ENCODE measurements around the gene AKNA. TPM values are rescaled to one million over a fixed set of nuclear protein-coding genes. Genes with fewer than 3 reads are reported as not detected.
"Not testable (repeated sequence)": the region's sequence is repeated elsewhere in the genome, so short reads cannot be mapped to it uniquely, and the experiment has no call there.

Gene AKNA
- total RNA-seq, 1 donor from 2014 or later = 16.0 TPM

DNA sequence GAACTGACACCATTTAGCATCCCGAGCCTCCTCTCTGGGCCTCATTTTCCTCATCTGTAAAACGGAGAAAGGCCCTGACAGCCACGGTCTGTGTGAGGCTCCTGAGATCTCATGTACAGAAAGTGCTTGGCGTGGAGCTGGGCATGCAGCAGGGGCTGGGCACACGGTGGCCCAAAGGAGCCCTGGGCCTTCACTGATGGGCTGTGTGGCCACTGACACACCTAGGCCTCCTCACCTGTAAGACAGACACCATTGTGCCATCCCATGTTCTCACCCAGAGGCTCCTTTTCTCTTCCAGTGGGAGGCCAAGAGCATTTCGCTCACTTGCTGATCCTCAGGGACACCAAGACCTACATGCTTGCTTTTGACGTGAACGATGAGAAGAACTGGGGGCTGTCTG is 63.3 kb downstream of the AKNA start:
- FAIRE-seq (no peak), DNase-seq (ENCODE audit: low read depth) (no peak)
- no peaks in the 10 kb centered on the region for H3K27me3 ChIP-seq (ENCODE audit: insufficient read depth, low read length)

DNA sequence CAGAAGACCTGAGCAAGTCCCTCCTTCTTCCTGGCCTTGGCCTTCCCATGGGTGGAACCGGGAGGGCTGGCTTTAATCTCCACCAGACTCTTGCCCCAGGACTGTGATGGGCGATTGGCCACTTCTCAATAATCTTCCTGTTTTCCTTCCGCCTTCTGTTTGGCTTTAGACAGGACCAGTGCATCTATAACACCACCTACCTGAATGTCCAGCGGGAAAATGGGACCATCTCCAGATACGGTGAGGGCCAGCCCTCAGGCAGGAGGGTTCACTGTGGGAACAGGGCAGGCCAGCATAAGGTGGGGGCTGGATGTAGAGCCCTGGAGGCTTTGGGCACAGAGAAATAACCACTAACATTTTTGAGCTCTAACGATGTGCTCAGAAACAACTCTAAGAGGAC is 63.9 kb downstream of the AKNA start:
- peak; percentile 49 for FAIRE-seq
- not testable (repeated sequence) for H3K9ac ChIP-seq (ENCODE audit: low read length); H3K9me3 Mint-ChIP-seq (ENCODE audit: unreplicated experiment)

More for the DNA sequence above, 63.3 kb downstream of the AKNA start:
- Histone ChIP-seq H4K20me1 (ENCODE audit: insufficient read depth, low read length) (no peaks in the 10 kb centered on the region), H3K36me3 (ENCODE audit: insufficient read depth, low read length) (no peaks in the 10 kb centered on the region), H2AFZ (ENCODE audit: low read depth, low read length) (no peak overlapping the region), H3K4me1 (ENCODE audit: insufficient read depth, low read length) (no peaks in the 10 kb centered on the region), H3K4me2 (ENCODE audit: low read length) (no peak overlapping the region), H3K4me3 (ENCODE audit: insufficient read depth, low read depth, low read length) (no peak overlapping the region), H3K9me3 (ENCODE audit: insufficient read depth, low read depth, low read length) (no peaks in the 10 kb centered on the region), H3K79me2 (ENCODE audit: insufficient read depth, low read length) (no peaks in the 10 kb centered on the region), H3K9ac (ENCODE audit: low read length) (no peak overlapping the region), H3K27ac (ENCODE audit: low read depth, low read length) (no peak overlapping the region)
- no peak overlapping the region for H3K4me3 Mint-ChIP-seq (ENCODE audit: unreplicated experiment)
- no peaks in the 10 kb centered on the region for H3K9me3 Mint-ChIP-seq (ENCODE audit: unreplicated experiment)
- no peak overlapping the region for H3K27ac Mint-ChIP-seq (ENCODE audit: unreplicated experiment)
- no peak for TF ChIP-seq EZH2 (IDR thresholded peaks at IDR 0.05; ENCODE audit: insufficient read depth, low read length)
- TF ChIP-seq, protein P1, sequence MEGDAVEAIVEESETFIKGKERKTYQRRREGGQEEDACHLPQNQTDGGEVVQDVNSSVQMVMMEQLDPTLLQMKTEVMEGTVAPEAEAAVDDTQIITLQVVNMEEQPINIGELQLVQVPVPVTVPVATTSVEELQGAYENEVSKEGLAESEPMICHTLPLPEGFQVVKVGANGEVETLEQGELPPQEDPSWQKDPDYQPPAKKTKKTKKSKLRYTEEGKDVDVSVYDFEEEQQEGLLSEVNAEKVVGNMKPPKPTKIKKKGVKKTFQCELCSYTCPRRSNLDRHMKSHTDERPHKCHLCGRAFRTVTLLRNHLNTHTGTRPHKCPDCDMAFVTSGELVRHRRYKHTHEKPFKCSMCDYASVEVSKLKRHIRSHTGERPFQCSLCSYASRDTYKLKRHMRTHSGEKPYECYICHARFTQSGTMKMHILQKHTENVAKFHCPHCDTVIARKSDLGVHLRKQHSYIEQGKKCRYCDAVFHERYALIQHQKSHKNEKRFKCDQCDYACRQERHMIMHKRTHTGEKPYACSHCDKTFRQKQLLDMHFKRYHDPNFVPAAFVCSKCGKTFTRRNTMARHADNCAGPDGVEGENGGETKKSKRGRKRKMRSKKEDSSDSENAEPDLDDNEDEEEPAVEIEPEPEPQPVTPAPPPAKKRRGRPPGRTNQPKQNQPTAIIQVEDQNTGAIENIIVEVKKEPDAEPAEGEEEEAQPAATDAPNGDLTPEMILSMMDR (IDR thresholded peaks at IDR 0.05; ENCODE audit: insufficient read depth, low read depth, low read length) = no peak
- H3K4me1 Mint-ChIP-seq (ENCODE audit: low read depth, unreplicated experiment) = no peaks in the 10 kb centered on the region
- H3K36me3 Mint-ChIP-seq (ENCODE audit: low read depth, unreplicated experiment) = no peaks in the 10 kb centered on the region
- peaks cover 2% of the 10 kb centered on the region for H3K27me3 Mint-ChIP-seq (ENCODE audit: low read depth, unreplicated experiment)

DNA sequence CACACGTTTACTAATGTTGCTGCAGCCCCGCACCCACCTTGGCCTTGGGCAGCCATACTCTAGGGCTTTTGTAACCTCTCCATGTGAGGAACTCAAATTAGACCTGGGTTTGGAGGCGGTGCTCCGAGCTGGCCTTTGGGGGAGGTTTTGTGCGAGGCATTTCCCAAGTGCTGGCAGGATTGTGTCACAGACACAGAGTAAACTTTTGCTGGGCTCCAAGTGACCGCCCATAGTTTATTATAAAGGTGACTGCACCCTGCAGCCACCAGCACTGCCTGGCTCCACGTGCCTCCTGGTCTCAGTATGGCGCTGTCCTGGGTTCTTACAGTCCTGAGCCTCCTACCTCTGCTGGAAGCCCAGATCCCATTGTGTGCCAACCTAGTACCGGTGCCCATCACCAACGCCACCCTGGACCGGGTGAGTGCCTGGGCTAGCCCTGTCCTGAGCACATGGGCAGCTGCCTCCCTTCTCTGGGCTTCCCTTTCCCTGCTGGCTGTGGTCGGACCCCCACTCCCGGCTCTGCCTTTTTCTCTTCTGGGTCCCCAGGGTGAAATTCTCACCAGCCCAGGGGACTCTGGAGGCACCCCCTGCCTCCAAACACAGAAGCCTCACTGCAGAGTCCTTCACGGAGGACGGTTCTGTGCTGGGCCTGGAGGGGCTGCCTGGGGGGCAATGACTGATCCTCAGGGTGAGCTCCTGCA is 64.8 kb downstream of the AKNA start, which contains the start of gene ORM1:
ORM1 (plus strand) TSS at position 268 of the 701 bp plus-strand sequence; CDS start at position 304, 36 bp downstream.
- not testable (repeated sequence) for H3K79me2 ChIP-seq (ENCODE audit: insufficient read depth, low read length)

More for the DNA sequence above, 63.9 kb downstream of the AKNA start:
- H3K4me1 Mint-ChIP-seq (ENCODE audit: low read depth, unreplicated experiment); H3K4me1 ChIP-seq (ENCODE audit: insufficient read depth, low read length); H4K20me1 ChIP-seq (ENCODE audit: insufficient read depth, low read length); H3K27me3 ChIP-seq (ENCODE audit: insufficient read depth, low read length); H3K27me3 Mint-ChIP-seq (ENCODE audit: low read depth, unreplicated experiment); H3K4me2 ChIP-seq (ENCODE audit: low read length); H3K36me3 Mint-ChIP-seq (ENCODE audit: low read depth, unreplicated experiment); H3K36me3 ChIP-seq (ENCODE audit: insufficient read depth, low read length); H3K27ac Mint-ChIP-seq (ENCODE audit: unreplicated experiment); DNase-seq (ENCODE audit: low read depth); H3K4me3 ChIP-seq (ENCODE audit: insufficient read depth, low read depth, low read length); H2AFZ ChIP-seq (ENCODE audit: low read depth, low read length); H3K27ac ChIP-seq (ENCODE audit: low read depth, low read length); H3K4me3 Mint-ChIP-seq (ENCODE audit: unreplicated experiment); H3K79me2 ChIP-seq (ENCODE audit: insufficient read depth, low read length); H3K9me3 ChIP-seq (ENCODE audit: insufficient read depth, low read depth, low read length): not testable (repeated sequence)

DNA sequence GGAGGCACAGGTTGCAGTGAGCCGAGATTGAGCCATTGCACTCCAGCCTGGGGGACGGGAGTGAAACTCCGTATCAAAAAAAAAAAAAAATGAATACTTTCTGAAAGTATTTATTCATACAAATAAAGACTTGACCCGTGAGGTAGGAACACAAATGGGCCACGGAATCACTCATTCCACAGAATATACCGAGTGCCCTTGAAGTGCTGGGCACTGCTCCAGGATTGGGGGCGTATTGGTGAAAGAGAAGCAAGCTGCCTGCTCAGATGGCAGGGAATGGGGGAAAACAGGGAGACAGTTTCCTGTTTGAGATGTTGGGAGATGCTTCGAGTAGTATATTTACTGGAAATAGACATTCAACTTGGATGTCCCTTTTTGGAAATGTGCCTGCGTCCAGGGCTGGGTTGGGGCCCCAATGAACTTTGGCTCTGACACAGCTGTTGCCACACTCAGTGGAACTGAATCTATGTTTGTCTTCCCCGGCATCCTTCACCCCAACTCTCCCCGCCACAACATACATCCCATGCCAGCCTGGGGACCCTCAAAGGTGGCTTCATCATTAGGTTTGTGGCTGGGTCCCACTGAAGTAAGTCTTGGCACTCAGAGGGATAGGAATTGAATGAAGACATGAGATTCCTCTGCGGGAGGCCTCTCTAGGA is 65.5 kb downstream of the AKNA start:
- H3K4me1 ChIP-seq (ENCODE audit: insufficient read depth, low read length); H4K20me1 ChIP-seq (ENCODE audit: insufficient read depth, low read length); H3K36me3 Mint-ChIP-seq (ENCODE audit: low read depth, unreplicated experiment); H3K27ac Mint-ChIP-seq (ENCODE audit: unreplicated experiment); H3K9me3 ChIP-seq (ENCODE audit: insufficient read depth, low read depth, low read length); H3K4me3 ChIP-seq (ENCODE audit: insufficient read depth, low read depth, low read length); FAIRE-seq; H3K27ac ChIP-seq (ENCODE audit: low read depth, low read length); H3K4me3 Mint-ChIP-seq (ENCODE audit: unreplicated experiment); H3K9me3 Mint-ChIP-seq (ENCODE audit: unreplicated experiment); H3K36me3 ChIP-seq (ENCODE audit: insufficient read depth, low read length); H3K4me1 Mint-ChIP-seq (ENCODE audit: low read depth, unreplicated experiment); H2AFZ ChIP-seq (ENCODE audit: low read depth, low read length); H3K27me3 Mint-ChIP-seq (ENCODE audit: low read depth, unreplicated experiment); H3K9ac ChIP-seq (ENCODE audit: low read length); H3K27me3 ChIP-seq (ENCODE audit: insufficient read depth, low read length); H3K79me2 ChIP-seq (ENCODE audit: insufficient read depth, low read length): not testable (repeated sequence)
- DNase-seq (ENCODE audit: low read depth) = peak; percentile 45
- peak overlapping the region; percentile 41 for H3K4me2 ChIP-seq (ENCODE audit: low read length)

More for the DNA sequence above, 64.8 kb downstream of the AKNA start, which contains the start of gene ORM1:
- not testable (repeated sequence) for H3K36me3 Mint-ChIP-seq (ENCODE audit: low read depth, unreplicated experiment); H3K27me3 ChIP-seq (ENCODE audit: insufficient read depth, low read length); H3K4me3 ChIP-seq (ENCODE audit: insufficient read depth, low read depth, low read length); H3K36me3 ChIP-seq (ENCODE audit: insufficient read depth, low read length); H3K27ac Mint-ChIP-seq (ENCODE audit: unreplicated experiment); H3K4me1 Mint-ChIP-seq (ENCODE audit: low read depth, unreplicated experiment); H3K9me3 Mint-ChIP-seq (ENCODE audit: unreplicated experiment); FAIRE-seq; H3K27me3 Mint-ChIP-seq (ENCODE audit: low read depth, unreplicated experiment); DNase-seq (ENCODE audit: low read depth); H3K9me3 ChIP-seq (ENCODE audit: insufficient read depth, low read depth, low read length); H4K20me1 ChIP-seq (ENCODE audit: insufficient read depth, low read length); H3K9ac ChIP-seq (ENCODE audit: low read length); H2AFZ ChIP-seq (ENCODE audit: low read depth, low read length); H3K4me3 Mint-ChIP-seq (ENCODE audit: unreplicated experiment); H3K27ac ChIP-seq (ENCODE audit: low read depth, low read length); H3K4me1 ChIP-seq (ENCODE audit: insufficient read depth, low read length)
- peak within 1 kb of the TSS; percentile 41 for H3K4me2 ChIP-seq (ENCODE audit: low read length)
